Superior temporal gyrus (tissue), 1 donor: ENCODE data around the gene TMEM203.
"Not testable (repeated sequence)": the region's sequence is repeated elsewhere in the genome, so short reads cannot be mapped to it uniquely, and the experiment has no call there.

Experiments used
- DNase-seq: peaks from one replicate; pipeline ENCODE4 v3.0.0-alpha.2; 2016; ENCODE audit errors: extremely low spot score

Gene TMEM203

GRCh38 chr9:137242269-137243203, 37.1 kb upstream of the TMEM203 start:
- peak; percentile 10 for DNase-seq

- DNase-seq: no peak
Measured at GRCh38 chr9:137241490-137242268, 36.2 kb upstream of the TMEM203 start.

GRCh38 chr9:137240841-137241489, 35.5 kb upstream of the TMEM203 start, which contains the start of gene TUBB4B:
TUBB4B (plus strand) TSS chr9:137241287; CDS start chr9:137241361, 74 bp downstream.
- DNase-seq: peak; percentile 100

DNA sequence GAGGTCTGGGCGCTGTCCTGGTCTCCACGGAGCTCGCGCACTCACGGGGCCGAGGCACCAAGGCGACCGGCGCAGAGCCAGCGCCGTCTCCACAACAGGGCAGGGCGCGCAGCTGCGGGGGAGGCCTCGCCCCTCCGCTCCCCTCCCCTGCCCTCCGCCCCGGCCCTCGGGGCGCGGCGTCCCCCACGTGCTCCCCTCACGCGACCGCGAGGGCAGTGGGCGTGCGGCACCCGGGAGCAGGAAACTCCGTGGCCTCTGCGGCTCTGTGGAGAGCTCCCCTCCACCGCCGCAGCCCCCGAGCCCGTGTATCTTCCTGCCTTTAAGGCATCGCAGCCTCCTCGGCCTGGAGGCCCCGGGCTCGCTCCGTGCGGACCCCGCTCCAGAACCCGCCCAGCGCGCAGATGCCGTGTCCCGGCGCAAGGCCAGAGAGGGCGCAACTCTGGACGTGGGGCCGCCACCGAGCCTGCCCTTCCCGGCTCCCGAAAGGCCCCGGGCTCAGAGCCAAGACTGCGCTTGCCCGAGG, 34.9 kb upstream of the TMEM203 start:
- DNase-seq: peak; percentile 63

DNA sequence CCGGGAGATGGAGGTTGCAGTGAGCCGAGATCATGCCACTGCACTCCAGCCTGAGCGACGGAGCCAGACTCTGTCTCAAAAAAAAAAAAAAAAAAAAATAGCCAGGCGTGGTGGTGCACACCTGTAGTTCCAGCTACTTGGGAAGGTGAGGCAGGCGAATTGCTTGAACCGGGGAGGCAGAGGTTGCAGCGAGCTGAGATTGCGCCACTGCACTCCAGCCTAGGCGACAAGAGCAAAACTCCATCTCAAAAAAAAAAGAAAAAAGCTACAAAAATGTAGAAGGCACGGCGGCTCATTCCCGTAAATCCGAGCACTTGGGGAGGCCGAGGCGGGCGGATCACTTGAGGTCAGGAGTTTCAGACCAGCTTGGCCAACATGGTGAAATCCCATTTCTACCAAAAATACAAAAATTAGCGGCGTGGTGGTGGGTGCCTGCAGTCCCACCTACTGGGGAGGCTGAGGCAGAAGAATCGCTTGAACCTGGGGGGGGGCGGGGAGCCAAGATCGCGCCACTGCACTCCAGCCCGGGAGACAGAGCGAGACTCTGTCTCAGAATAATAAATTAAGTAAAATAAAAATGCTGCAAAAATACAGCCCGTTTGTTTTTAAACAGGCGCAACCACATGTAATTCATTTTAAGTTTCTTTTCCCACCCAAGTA, 34.2 kb upstream of the TMEM203 start:
- DNase-seq: not testable (repeated sequence)

GRCh38 chr9:137237759-137238726, 32.6 kb upstream of the TMEM203 start:
- peak; percentile 85 for DNase-seq

DNA sequence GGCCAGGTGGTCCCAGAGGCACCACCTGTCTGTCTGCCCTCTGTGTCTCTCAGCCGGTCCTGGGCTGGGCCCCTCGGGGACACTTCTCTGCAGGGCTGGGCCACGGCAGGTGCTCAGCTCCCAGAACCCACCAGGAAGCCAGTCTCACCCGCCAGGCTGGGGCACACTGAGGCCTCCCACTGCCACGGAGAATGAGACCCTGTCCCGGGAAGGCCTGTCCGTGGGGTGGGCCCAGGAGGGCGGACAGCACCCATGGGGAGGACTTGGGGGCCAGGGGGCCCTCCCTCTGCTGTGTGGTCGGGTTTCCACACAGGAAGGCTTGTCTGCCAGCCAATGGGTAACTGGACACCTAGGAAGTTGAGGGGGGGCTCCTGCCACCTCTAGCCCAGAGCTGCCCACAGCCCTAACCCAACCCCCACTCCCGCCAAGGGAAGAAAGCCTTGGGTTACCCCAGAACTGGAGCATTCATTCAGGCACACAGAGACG, 31.5 kb upstream of the TMEM203 start:
- peak; percentile 14 for DNase-seq

GRCh38 chr9:137236238-137236935, 30.9 kb upstream of the TMEM203 start:
- DNase-seq: peak; percentile 73

DNA sequence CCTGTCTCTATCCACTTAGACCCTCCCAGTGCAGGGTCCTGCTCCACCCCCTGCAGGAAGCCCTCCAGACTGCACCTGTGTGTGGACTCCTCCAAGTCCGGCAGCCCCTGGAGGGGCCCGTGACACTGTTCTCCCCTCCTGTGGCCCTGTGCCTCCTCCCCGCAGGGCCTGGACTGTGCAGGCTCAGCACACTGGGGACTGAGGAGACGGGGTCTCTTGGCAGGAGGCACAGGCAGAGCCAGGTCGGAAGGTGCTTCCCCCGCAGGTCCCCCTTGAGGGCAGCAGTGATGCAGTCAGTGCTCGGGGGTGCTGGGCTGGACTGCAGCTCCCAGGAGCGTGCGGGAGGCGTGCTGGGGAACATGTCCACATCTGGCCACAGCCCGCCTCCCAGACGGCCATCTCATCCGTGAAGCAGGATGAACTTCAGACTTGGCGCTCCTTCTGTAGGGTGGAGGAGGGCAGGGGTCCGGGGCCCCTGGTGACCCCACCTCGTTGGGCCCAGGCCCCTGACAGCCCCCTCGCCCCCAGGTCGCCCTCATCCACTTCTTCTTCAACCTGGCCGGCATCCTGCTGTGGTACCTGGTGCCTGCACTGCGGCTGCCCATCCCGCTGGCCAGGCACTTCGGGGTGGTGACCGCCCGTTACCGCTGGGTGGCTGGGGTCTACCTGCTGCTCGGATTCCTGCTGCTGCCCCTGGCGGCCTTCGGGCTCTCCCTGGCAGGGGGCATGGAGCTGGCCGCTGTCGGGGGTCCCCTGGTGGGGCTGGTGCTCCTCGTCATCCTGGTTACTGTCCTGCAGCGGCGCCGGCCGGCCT, 30.2 kb upstream of the TMEM203 start:
- no peak for DNase-seq

DNA sequence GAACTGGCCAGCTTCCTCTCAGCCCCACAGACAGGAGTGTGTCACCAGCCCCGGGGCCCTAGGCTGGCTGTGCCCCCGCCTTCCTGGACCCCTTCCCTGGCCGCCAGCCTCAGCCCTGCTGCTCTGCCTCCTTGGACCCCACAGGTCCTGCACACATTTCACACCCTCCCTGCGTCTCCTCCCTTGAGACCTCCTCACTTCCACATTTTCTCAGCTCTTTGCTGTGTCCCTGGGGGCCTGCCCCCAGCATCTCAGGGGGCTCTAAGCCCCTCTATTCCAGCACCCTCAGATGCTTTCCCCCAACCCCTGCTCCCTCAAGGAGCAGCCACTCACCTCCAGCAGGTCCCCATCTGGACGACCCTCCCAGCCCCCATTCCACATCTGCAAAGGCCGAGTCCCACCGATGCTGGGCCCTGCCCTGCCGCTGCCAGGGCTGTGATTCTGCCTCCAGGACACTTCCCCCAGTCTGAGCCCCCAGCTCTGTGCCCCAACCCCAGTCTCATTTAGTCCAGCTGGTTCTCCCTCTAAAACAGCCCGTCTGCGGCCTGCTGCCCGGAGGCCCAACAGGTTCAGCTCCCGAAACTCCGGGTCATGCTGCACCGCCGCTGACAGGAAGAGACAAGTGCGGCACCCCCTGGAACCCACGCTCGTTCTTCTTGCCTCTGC, 29.4 kb upstream of the TMEM203 start:
- no peak for DNase-seq

DNA sequence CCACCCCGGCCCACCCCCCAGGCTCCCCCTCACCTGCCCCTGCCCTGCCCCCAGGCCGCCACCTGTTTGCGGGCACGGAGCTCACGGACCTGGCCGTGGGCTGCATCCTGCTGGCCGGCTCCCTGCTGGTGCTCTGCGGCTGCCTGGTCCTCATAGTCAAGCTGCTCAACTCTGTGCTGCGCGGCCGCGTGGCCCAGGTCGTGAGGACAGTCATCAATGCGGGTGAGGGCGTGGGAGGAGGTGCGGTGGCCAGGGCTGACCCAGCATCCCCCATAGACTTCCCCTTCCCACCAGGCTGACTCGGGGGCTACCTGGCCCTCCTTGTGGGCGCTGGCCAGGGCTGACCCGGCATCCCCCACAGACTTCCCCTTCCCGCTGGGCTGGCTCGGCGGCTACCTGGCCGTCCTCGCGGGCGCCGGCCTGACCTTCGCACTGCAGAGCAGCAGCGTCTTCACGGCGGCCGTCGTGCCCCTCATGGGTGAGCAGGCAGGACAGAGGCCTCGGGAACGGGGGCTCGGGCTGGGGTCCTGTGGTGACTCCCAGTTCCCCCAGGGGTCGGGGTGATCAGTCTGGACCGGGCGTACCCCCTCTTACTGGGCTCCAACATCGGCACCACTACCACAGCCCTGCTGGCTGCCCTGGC, 28.7 kb upstream of the TMEM203 start:
- DNase-seq: no peak

- DNase-seq: no peak
Measured at GRCh38 chr9:137233143-137233980, 27.9 kb upstream of the TMEM203 start.

DNA sequence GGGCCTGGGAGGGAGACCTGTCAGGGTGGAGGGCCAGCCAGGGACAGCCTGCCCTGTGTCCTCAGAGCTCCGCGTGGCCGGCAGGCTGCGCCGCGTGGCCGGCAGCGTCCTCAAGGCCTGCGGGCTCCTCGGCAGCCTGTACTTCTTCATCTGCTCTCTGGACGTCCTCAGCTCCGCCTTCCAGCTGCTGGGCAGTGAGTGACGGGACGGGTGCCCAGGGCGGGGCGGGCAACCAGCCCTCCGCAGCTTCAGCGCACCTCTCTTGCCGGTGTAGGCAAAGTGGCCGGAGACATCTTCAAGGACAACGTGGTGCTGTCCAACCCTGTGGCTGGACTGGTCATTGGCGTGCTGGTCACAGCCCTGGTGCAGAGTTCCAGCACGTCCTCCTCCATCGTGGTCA, 27.1 kb upstream of the TMEM203 start:
- DNase-seq: no peak

GRCh38 chr9:137232101-137232500, 26.7 kb upstream of the TMEM203 start:
- no peak for DNase-seq

DNA sequence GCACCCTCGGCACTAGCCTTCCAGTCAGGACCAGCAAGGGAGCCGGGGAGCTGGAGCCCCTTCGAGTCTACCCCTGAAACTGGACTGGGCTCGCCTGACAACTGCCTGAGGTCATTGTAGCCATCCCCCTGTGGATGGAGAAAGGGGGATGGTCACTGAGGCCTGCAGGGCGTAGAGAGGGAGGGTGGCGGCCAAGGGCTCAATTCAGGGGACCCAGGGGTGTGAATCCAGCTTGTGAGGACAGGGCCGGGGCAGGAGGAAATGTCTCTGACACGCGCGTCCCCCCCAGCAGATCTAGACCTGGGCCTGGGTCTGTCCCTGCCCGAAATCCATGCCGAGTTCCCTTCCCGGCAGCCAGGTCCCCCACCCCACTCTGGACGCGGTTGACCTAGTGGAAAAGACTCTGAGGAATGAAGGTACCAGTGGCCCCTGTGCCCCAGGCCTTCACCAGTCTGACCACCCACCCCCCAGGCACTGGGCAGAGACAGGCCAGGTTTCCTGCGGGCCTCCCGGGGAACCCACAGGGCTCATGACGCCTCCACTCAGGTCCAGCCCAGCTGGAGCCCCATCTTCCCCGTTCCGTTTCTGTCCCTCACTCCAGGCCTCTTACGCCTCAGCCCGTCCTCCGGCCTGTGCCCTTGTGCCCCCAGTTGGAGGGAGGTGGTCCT, 26.1 kb upstream of the TMEM203 start:
- no peak for DNase-seq
